Epithelial cell of proximal tubule (primary cell): ENCODE results near the gene TBC1D1. TPM values are rescaled to one million over a fixed set of nuclear protein-coding genes. Genes with fewer than 3 reads are reported as not detected.
A peak's percentile ranks its signal among the peaks of the same experiment; 100 is the strongest.

Experiments used
- DNase-seq: peaks from one replicate; pipeline ENCODE4 v3.0.0-alpha.2; 2011; ENCODE audit warnings: low read depth
- H3K4me3 ChIP-seq: 2 replicates; pipeline ENCODE4 v1.5.1; 2011; ENCODE audit warnings: low read depth, mild to moderate bottlenecking, low read length
- CTCF ChIP-seq: conservative IDR thresholded peaks from 2 replicates; pipeline ENCODE4 v1.5.1; 2012; ENCODE audit warnings: low read depth, mild to moderate bottlenecking, low read length
- total RNA-seq: library from RNA; depleted of rRNA; stranded (reverse); fragments of >200 nt; gene quantifications from 2 replicates; pipeline ENCODE4 v1.2.3, GENCODE V29; 2015

The TBC1D1 gene
- total RNA-seq, 1 donor from 2014 or later = 157 TPM

- peak; percentile 33 for TF ChIP-seq CTCF
- H3K4me3 ChIP-seq = peak overlapping the region; percentile 60
- DNase-seq = no peak
Measured at GRCh38 chr4:37889849-37890800, 759 bp upstream of the TBC1D1 start.

- DNase-seq = no peak
- no peak for TF ChIP-seq CTCF
- H3K4me3 ChIP-seq = peak overlapping the region; percentile 60
Measured at GRCh38 chr4:37891260-37892159, 626 bp downstream of the TBC1D1 start.

- TF ChIP-seq CTCF = no peak
- no peak for DNase-seq
- H3K4me3 ChIP-seq = no peak overlapping the region
Measured at GRCh38 chr4:37892641-37893040, 1.8 kb downstream of the TBC1D1 start.

- DNase-seq = no peak
- H3K4me3 ChIP-seq = no peak overlapping the region
- TF ChIP-seq CTCF = no peak
Measured at GRCh38 chr4:37893164-37893563, 2.3 kb downstream of the TBC1D1 start.

GRCh38 chr4:37895271-37895670, 4.4 kb downstream of the TBC1D1 start:
- no peak overlapping the region for H3K4me3 ChIP-seq
- no peak for DNase-seq
- TF ChIP-seq CTCF = no peak

GRCh38 chr4:37896206-37896860, 5.4 kb downstream of the TBC1D1 start:
- no peak for TF ChIP-seq CTCF
- H3K4me3 ChIP-seq = no peak overlapping the region
- no peak for DNase-seq
